IMR-90 (cell line): Measurements from ENCODE around the gene NFATC3. TPM values are rescaled to one million over a fixed set of nuclear protein-coding genes. Genes with fewer than 3 reads are reported as not detected.

ENCODE experiments used
- ATAC-seq: fragments of 200-7000 bp; cut with Tn5 transposase; 2 replicates; pipeline ENCODE4 v1.9.1; 2020; ENCODE audit warnings: low read depth, mild to moderate bottlenecking, moderate library complexity
- BruUV-seq: library from RNA; stranded (reverse); fragments of 400-500 nt; replicated peaks from 2 replicates; lab custom pipeline; 2021; lab: Mats Ljungman, UMichigan
- CTCF ChIA-PET: fragments of 300-600 bp; formaldehyde crosslinking; extraction: SDS; loops from one replicate; lab custom pipeline; 2021; ENCODE audit warnings: antibody characterized with exemption; lab: Yijun Ruan, JAX
- POLR2A ChIA-PET: fragments of 300-600 bp; sonication (Branson Sonifier 250); formaldehyde crosslinking; loops from one replicate; lab custom pipeline; 2022; ENCODE audit warnings: antibody characterized with exemption; ENCODE audit not compliant: unreplicated experiment; lab: Charles Lee
- DNase-seq: peaks from one replicate; pipeline ENCODE4 v3.0.0; 2013
- H2AFZ ChIP-seq: replicated peaks from 2 replicates; pipeline ENCODE3; 2013; ENCODE audit warnings: low read length, mild to moderate bottlenecking; ENCODE audit not compliant: poor library complexity
- H2AK5ac ChIP-seq: 2 replicates; pipeline ENCODE4 v1.6.1; 2013; ENCODE audit warnings: low read depth, low read length, inconsistent platforms
- H2AK9ac ChIP-seq: replicated peaks from 2 replicates; pipeline ENCODE3; 2013; ENCODE audit warnings: mild to moderate bottlenecking, low read depth, low read length, moderate library complexity; ENCODE audit not compliant: poor library complexity
- H2BK120ac ChIP-seq: 2 replicates; pipeline ENCODE4 v1.6.1; 2013; ENCODE audit warnings: low read depth, low read length, inconsistent platforms
- H2BK15ac ChIP-seq: 3 replicates; pipeline ENCODE4 v1.6.1; 2013; ENCODE audit warnings: low read depth, low read length, inconsistent platforms
- H2BK20ac ChIP-seq: 2 replicates; pipeline ENCODE4 v1.6.1; 2013; ENCODE audit warnings: low read depth, mild to moderate bottlenecking, inconsistent platforms, low read length, moderate library complexity
- H2BK5ac ChIP-seq: 2 replicates; pipeline ENCODE4 v1.6.1; 2013; ENCODE audit warnings: mild to moderate bottlenecking, low read depth, low read length, inconsistent platforms; ENCODE audit not compliant: poor library complexity, severe bottlenecking
- H3K14ac ChIP-seq: replicated peaks from 2 replicates; pipeline ENCODE4 v1.6.1; 2013; ENCODE audit warnings: low read depth, low read length, inconsistent platforms
- H3K18ac ChIP-seq: 2 replicates; pipeline ENCODE4 v1.6.1; 2013; ENCODE audit warnings: low read depth, low read length, control low read depth
- H3K23ac ChIP-seq: 2 replicates; pipeline ENCODE4 v1.6.1; 2013; ENCODE audit warnings: low read depth, low read length, inconsistent platforms
- H3K27ac ChIP-seq: 2 replicates; pipeline ENCODE4 v1.5.1; 2013; ENCODE audit warnings: mild to moderate bottlenecking, control low read depth, low read length; ENCODE audit not compliant: insufficient read depth
- H3K27me3 ChIP-seq: 2 replicates; pipeline ENCODE4 v1.6.1; 2013; ENCODE audit warnings: low read length; ENCODE audit not compliant: control insufficient read depth, insufficient read depth
- H3K36me3 ChIP-seq: 2 replicates; pipeline ENCODE4 v1.6.1; 2013; ENCODE audit warnings: low read length, mixed read lengths; ENCODE audit not compliant: control insufficient read depth, insufficient read depth
- H3K4ac ChIP-seq: 2 replicates; pipeline ENCODE4 v1.6.1; 2013; ENCODE audit warnings: low read depth, low read length, inconsistent platforms
- H3K4me1 ChIP-seq: 2 replicates; pipeline ENCODE4 v1.6.1; 2013; ENCODE audit warnings: low read length, mixed read lengths; ENCODE audit not compliant: control insufficient read depth, insufficient read depth
- H3K4me2 ChIP-seq: 2 replicates; pipeline ENCODE4 v1.6.1; 2013; ENCODE audit warnings: low read depth, mild to moderate bottlenecking, control low read depth, low read length, moderate library complexity
- H3K4me3 ChIP-seq: 2 replicates; pipeline ENCODE4 v1.5.1; 2013; ENCODE audit warnings: low read depth, mild to moderate bottlenecking, control low read depth, low read length, moderate library complexity; ENCODE audit not compliant: insufficient read depth
- H3K56ac ChIP-seq: 2 replicates; pipeline ENCODE4 v1.6.1; 2013; ENCODE audit warnings: low read length, inconsistent platforms; ENCODE audit not compliant: insufficient read depth; ENCODE audit errors: extremely low read depth
- H3K79me1 ChIP-seq, 2 experiments: 2 replicates each; pipeline ENCODE4 v1.6.1; 2013; ENCODE audit warnings: low read length in 2 of 2, inconsistent platforms in 1 of 2, low read depth in 1 of 2
- H3K9ac ChIP-seq: 2 replicates; pipeline ENCODE4 v1.6.1; 2013; ENCODE audit warnings: low read depth, low read length, control low read depth
- H3K9me1 ChIP-seq: 2 replicates; pipeline ENCODE4 v1.6.1; 2013; ENCODE audit warnings: low read length, inconsistent platforms; ENCODE audit not compliant: insufficient read depth
- H3K9me3 ChIP-seq: 2 replicates; pipeline ENCODE4 v1.6.1; 2013; ENCODE audit warnings: low read length; ENCODE audit not compliant: control insufficient read depth, insufficient read depth
- H4K20me1 ChIP-seq: 2 replicates; pipeline ENCODE4 v1.6.1; 2013; ENCODE audit warnings: low read length, inconsistent platforms; ENCODE audit not compliant: insufficient read depth
- H4K5ac ChIP-seq: 2 replicates; pipeline ENCODE4 v1.6.1; 2013; ENCODE audit warnings: mild to moderate bottlenecking, low read depth, low read length, control low read depth
- H4K8ac ChIP-seq, 2 experiments: 2 replicates each; pipeline ENCODE4 v1.6.1; 2013; ENCODE audit warnings: low read depth in 2 of 2, low read length in 2 of 2, control low read depth in 1 of 2, inconsistent platforms in 1 of 2
- H4K91ac ChIP-seq: 2 replicates; pipeline ENCODE4 v1.6.1; 2013; ENCODE audit warnings: low read depth, low read length, inconsistent platforms; ENCODE audit not compliant: insufficient read depth
- BHLHE40 ChIP-seq: fragments of 150-350 bp; IDR thresholded peaks from 2 replicates; pipeline ENCODE4 v1.6.1; 2016; ENCODE audit warnings: mild to moderate bottlenecking, low read depth, low read length
- CEBPB ChIP-seq: IDR thresholded peaks from 2 replicates; pipeline ENCODE4 v1.6.1; 2012; ENCODE audit warnings: low read depth, low read length, improper control_type of control experiment
- CHD1 ChIP-seq: IDR thresholded peaks from 2 replicates; pipeline ENCODE4 v1.6.1; 2012; ENCODE audit warnings: low read depth, low read length, improper control_type of control experiment
- CTCF ChIP-seq: conservative IDR thresholded peaks from 2 replicates; pipeline ENCODE4 v1.5.1; 2012; ENCODE audit warnings: mild to moderate bottlenecking, low read depth, low read length, improper control_type of control experiment
- FOS ChIP-seq: fragments of 150-350 bp; IDR thresholded peaks from 2 replicates; pipeline ENCODE4 v1.6.1; 2016; ENCODE audit warnings: low read depth, low read length
- MAFK ChIP-seq: IDR thresholded peaks from 2 replicates; pipeline ENCODE4 v1.6.1; 2012; ENCODE audit warnings: low read depth, low read length, improper control_type of control experiment
- MAZ ChIP-seq: IDR thresholded peaks from 2 replicates; pipeline ENCODE4 v1.6.1; 2012; ENCODE audit warnings: low read depth, mild to moderate bottlenecking, low read length, improper control_type of control experiment, moderate library complexity, borderline replicate concordance
- MXI1 ChIP-seq: IDR thresholded peaks from 2 replicates; pipeline ENCODE4 v1.6.1; 2012; ENCODE audit warnings: low read depth, mild to moderate bottlenecking, low read length, moderate library complexity, borderline replicate concordance
- NFE2L2 ChIP-seq: fragments of 150-350 bp; IDR thresholded peaks from 2 replicates; pipeline ENCODE4 v1.6.1; 2016; ENCODE audit warnings: low read depth, mild to moderate bottlenecking, low read length
- POLR2A ChIP-seq: IDR thresholded peaks from 2 replicates; pipeline ENCODE4 v1.6.1; 2012; ENCODE audit warnings: mild to moderate bottlenecking, low read depth, low read length
- RAD21 ChIP-seq: IDR thresholded peaks from 2 replicates; pipeline ENCODE4 v1.6.1; 2012; ENCODE audit warnings: low read length, improper control_type of control experiment
- RCOR1 ChIP-seq: IDR thresholded peaks from 2 replicates; pipeline ENCODE4 v1.6.1; 2012; ENCODE audit warnings: mild to moderate bottlenecking, low read length, improper control_type of control experiment; ENCODE audit not compliant: insufficient replicate concordance
- RFX5 ChIP-seq: IDR thresholded peaks from 2 replicates; pipeline ENCODE4 v1.8.0; 2012; ENCODE audit warnings: low read depth, mild to moderate bottlenecking, low read length, moderate library complexity
- SMC3 ChIP-seq: fragments of 150-350 bp; IDR thresholded peaks from 2 replicates; pipeline ENCODE4 v1.6.1; 2016; ENCODE audit warnings: low read depth, mild to moderate bottlenecking, antibody characterized with exemption, low read length, moderate library complexity
- USF2 ChIP-seq: fragments of 150-350 bp; IDR thresholded peaks from 2 replicates; pipeline ENCODE4 v1.6.1; 2017; ENCODE audit warnings: mild to moderate bottlenecking, antibody characterized with exemption, low read length, low read depth
- WGBS, 2 experiments: methylation state at CpG; one replicate each; pipeline versions ENCODE4 v1.1.5 to v1.1.7; 2013; ENCODE audit warnings: missing lambda C conversion rate in 2 of 2; ENCODE audit not compliant: insufficient read length in 1 of 2; ENCODE audit errors: extremely low coverage in 2 of 2; 5-methylcytosine and 5-hydroxymethylcytosine counted together
- dilution Hi-C: fragments of 300-500 bp; cut with HindIII; formaldehyde crosslinking; loops from one replicate; pipeline ENCODE4 v1.14.3; 2018; ENCODE audit warnings: low sequenced_read_pairs; ENCODE audit not compliant: unreplicated experiment
- in situ Hi-C: fragments of 300-500 bp; cut with MboI; formaldehyde crosslinking; loops from 3 replicates; pipeline ENCODE4 v1.14.3; 2019; ENCODE audit warnings: low sequenced_read_pairs, inconsistent platforms, mixed read lengths
- intact Hi-C: fragments of 100-400 bp; cut with micrococcal nuclease; formaldehyde crosslinking; loops from 2 replicates; pipeline ENCODE4 v1.10.0; 2022
- polyA plus RNA-seq, 3 experiments: library from polyadenylated mRNA; depleted of rRNA; stranded (reverse); fragments of >200 nt; gene quantifications; 2 replicates each; pipeline ENCODE4 v1.2.3, GENCODE V29; 2012; ENCODE audit warnings: low replicate concordance in 1 of 3
- total RNA-seq: library from RNA; depleted of rRNA; stranded (reverse); fragments of >200 nt; gene quantifications from 2 replicates; pipeline ENCODE4 v1.2.3, GENCODE V29; 2012
- TF ChIP-seq, protein P1 (sequence below): fragments of 150-350 bp; IDR thresholded peaks from 2 replicates; pipeline ENCODE4 v1.6.1; 2016; ENCODE audit warnings: low read depth, mild to moderate bottlenecking, low read length, moderate library complexity, borderline replicate concordance

Gene NFATC3
- total and polyA plus RNA-seq, 2 of the 4 experiments (the other 2 are of a cell fraction) = 6.3 to 21.5 TPM

GRCh38 chr16:68249371-68249770 is 164.2 kb downstream of the NFATC3 start:
- Histone ChIP-seq H4K91ac (no peak overlapping the region), H3K79me1 (peaks cover 27 to 49% of the 10 kb centered on the region in 2 experiments), H3K27me3 (no peaks in the 10 kb centered on the region), H3K4me3 (no peak overlapping the region), H2AFZ (no peak overlapping the region), H3K9me3 (no peaks in the 10 kb centered on the region), H3K36me3 (peaks cover 20% of the 10 kb centered on the region), H3K4me1 (peaks cover 13% of the 10 kb centered on the region), H2BK120ac (no peak overlapping the region), H3K56ac (no peak overlapping the region), H3K4me2 (no peak overlapping the region), H3K4ac (no peak overlapping the region), H3K14ac (no peak overlapping the region), H3K9me1 (peaks cover 24% of the 10 kb centered on the region), H2BK15ac (no peak overlapping the region), H3K18ac (no peak overlapping the region), H2AK5ac (no peak overlapping the region), H2BK20ac (no peak overlapping the region), H3K9ac (no peak overlapping the region), H4K5ac (no peak overlapping the region), H4K20me1 (no peaks in the 10 kb centered on the region), H2AK9ac (no peak overlapping the region), H4K8ac (no peak overlapping the region), H3K23ac (no peak overlapping the region), H3K27ac (no peak overlapping the region), H2BK5ac (no peak overlapping the region)
- in situ Hi-C loops = no loop called here
- ChIA-PET POLR2A (interaction anchor here (1.4 kb wide), 1 partner anchor 12 kb away, joined by 12 read pairs; no protein-coding TSS in a partner anchor), CTCF (interaction anchor here (1.3 kb wide), 1 partner anchor 13 kb away, joined by 4 read pairs; no protein-coding TSS in a partner anchor)
- DNase-seq (no peak), ATAC-seq (no peak)
- intact Hi-C loops = no loop called here
- TF ChIP-seq SMC3 = no peak
- no peak for TF ChIP-seq MXI1
- no peak for TF ChIP-seq FOS
- no peak for TF ChIP-seq RFX5
- no peak for TF ChIP-seq CEBPB
- no peak for TF ChIP-seq NFE2L2
- no peak for TF ChIP-seq BHLHE40
- no peak for TF ChIP-seq POLR2A
- no peak for TF ChIP-seq MAFK
- TF ChIP-seq CHD1 = no peak
- no peak for TF ChIP-seq CTCF
- TF ChIP-seq USF2 = no peak
- TF ChIP-seq, protein P1, sequence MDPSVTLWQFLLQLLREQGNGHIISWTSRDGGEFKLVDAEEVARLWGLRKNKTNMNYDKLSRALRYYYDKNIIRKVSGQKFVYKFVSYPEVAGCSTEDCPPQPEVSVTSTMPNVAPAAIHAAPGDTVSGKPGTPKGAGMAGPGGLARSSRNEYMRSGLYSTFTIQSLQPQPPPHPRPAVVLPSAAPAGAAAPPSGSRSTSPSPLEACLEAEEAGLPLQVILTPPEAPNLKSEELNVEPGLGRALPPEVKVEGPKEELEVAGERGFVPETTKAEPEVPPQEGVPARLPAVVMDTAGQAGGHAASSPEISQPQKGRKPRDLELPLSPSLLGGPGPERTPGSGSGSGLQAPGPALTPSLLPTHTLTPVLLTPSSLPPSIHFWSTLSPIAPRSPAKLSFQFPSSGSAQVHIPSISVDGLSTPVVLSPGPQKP = no peak
- no peak for TF ChIP-seq MAZ
- no peak for TF ChIP-seq RAD21
- no peak for TF ChIP-seq RCOR1
- no TSS peak for BruUV-seq
- WGBS, 2 experiments = no CpG with 5 or more reads among the region's 4 CpGs
- dilution Hi-C loops = no loop called here
